TTC549 (cell line): ENCODE data around the gene CERS1.
"Not testable (repeated sequence)": the region's sequence is repeated elsewhere in the genome, so short reads cannot be mapped to it uniquely, and the experiment has no call there.

Source experiments
- FAIRE-seq: peaks from 2 replicates; lab custom pipeline; 2012; peaks lifted over from hg19 to GRCh38; lab: Jason Lieb, UNC

Gene CERS1

DNA sequence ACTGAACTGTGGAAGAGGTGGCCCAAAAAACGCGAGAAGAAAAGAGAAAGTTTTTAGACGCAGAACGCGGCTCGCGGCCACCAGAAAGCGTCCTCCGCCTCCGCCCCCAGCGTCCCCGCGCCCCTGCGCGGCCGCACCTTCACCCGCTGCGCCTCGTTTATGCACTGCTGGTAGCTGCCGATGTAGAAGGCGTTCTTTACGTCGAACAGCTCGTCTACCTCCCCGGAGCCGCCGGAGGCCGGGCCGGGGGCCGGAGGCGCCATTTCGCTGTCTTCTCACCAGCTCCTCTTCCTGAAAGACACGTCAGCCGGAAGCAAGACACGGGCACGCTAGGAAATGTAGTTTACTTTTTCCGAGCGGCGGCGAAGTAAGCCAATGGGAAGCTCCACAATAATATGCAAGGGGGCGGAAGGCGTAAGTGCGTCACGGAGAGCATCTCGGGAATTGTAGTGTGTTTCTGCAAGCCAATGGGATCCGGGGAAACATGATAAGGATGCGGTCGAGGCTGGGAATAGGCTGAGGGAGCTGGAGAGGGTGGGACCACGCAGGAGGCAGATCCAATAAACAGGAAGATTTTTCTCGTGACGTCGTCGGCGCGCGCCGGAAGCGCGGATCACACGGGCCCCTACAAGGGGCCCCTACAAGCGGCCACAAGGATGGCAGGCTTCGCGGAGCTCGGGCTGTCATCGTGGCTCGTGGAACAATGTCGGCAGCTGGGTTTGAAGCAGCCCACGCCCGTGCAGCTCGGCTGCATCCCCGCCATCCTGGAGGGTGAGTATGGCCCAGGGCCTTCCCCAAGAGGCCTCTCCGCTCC lies 23.3 kb upstream of the CERS1 start, which contains the start of the genes COPE and DDX49:
COPE (minus strand) TSS at position 302 of the 814 bp plus-strand sequence; CDS start at position 263, 39 bp downstream.
DDX49 (plus strand) TSS at position 630 of the 814 bp plus-strand sequence; CDS start at position 657, 27 bp downstream.
- peak; percentile 97 for FAIRE-seq

DNA sequence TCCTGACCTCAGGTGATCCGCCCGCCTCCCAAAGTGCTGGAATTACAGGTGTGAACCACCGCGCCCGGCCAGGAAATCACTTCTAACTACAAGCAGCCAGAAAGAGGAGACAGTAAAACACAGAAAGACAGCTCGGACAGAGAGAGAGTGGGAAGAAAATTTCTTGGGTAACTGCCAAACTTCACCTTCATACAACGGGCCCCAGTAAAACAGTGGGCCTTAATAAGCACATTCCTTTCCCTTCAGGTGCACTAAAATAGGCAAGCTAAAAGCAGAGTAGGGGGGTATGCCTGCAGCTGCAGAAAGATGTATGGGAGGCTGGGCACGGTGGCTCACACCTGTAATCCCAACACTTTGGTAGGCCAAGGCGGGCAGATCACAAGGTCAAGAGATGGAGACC lies 21.6 kb upstream of the CERS1 start:
- FAIRE-seq, result not testable (repeated sequence)

DNA sequence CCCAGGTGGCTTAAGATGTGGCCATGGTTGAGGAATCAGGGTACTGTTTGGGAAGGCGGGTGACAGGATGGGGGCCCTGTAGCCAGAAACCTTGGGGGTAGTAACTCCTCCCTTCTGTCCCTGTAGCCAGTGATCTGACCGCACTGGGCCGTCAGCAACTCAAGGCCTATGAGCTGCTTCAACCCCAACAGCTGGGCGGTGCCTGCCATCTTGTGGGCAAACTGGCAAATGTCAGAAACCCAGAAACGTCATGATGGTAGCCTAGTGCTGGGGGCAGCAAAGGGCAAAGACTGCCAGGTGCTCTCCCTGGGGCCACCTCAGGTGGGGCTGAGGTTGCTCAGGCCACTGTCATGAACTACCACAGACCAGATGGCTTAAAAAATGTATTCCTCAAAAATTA lies 19.7 kb upstream of the CERS1 start:
- no peak for FAIRE-seq

DNA sequence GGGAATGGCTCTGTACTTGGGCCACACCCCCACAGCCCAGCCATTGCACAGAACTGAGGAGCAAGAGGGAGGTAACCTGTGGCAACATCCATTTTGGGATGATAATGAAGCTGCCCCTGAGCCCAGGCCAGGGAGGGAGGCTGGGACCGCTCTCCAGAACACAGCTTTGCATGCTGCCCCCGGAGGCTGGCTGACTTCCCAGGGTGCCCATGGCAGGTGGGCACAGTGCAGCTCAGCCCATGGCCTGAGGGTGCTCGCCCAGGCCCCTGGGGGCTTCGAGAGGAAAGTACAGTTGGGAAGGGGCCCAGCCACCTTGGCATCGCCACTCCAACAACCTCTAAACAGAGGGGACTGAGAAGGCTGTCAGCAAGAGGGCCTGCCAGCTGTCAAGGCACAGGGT lies 17.5 kb upstream of the CERS1 start:
- FAIRE-seq, result no peak

DNA sequence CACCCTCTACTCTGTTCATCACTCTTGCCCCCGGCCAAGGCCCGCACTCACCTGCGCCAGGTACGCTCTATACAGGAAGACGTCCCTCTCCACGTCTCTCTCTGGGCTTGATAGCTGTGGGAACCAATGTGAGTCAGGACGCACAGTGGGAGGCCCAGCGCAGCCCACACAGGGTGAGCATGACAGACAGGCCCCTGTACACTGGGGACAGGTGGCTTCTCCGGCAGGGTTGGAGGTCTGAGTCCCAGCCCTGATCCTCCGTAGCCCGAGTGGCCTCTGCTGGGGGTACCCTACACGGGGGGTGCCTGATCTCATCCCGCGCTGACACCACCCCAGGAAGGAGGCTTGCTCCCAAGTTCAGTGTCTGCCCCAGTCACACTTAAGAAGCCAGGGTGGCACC lies 17.0 kb upstream of the CERS1 start:
- FAIRE-seq, result no peak

DNA sequence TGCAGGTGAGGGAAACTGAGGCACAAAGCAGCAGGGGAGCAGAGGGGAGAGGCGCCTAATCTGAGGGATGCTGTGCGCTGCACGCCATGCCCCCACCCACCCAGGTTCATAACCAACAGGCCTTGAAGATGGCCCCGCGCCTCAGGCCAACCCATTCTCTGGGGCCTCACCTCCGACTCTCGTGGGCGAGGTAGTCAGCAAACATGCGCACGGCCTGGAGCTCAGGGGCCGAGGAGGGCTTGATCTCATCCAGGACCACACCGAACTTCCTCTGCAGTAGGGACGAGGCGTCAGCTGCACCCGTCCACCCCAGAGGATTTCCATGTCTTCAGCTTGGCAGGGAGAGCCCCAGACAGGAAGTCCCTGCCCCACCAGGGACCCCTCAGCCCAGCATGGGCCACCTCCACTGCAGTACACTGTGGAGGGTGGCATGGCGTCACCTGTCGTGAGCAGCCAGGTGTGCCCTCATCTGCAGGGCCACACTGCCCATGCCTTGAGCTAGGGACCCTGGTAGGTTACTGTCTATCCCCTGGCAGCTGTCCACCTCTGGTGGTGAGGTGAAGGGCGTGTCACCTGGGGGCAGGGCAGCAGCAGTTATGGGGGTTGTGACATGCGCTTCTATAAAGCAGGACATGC lies 15.0 kb upstream of the CERS1 start:
- FAIRE-seq, result no peak

DNA sequence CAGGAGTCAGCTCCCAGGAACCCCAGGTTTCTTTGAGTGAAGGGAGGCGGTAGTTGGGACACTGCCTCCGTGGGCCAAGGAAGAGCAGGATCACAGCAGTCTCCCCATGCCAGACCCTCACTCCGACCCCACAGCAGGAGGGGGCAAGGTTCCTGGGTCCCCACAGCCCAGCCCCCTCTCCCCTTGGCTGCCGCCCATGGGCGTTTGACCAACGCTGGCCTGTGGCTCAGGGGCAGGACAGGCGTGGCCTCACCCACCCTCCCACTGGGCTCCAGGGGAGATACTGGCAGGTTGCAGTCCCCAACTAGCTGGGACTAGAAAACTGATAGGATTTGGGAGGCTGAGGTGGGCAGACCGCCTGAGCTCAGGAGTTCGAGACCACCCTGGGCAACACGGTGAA lies 14.1 kb upstream of the CERS1 start:
- FAIRE-seq, result no peak

DNA sequence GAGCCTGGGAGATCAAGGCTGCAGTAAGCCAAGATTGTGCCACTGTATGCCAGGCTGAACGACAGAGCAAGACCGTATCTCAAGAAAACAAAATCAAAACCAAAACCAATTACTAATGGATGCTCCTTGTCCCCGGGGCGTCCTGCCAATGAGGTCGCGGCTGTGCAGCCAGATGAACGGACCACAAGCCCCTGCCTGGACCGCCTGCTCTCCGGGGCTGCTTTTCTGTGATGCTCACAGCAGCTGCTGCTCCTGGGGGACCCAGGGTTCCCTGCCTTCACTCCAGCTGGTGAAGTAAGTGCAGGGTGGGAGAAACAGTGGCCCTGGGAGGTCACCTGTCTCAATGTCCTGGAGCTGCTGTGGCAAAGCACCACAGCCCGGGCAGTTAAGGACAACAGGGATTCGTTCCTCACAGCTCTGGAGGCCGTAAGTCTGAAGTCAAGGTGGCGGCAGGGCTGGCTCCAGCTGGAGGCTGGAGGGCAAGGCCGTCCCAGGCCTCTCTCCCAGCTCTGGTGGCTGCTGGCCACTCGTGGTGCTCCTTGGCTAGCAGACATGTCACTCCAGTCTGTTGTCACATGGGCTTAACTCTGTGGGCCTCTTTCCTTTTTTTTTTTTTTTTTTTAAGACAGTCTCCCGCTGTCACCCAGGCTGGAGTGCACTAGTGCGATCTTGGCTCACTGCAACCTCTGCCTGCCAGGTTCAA lies 13.1 kb upstream of the CERS1 start:
- no peak for FAIRE-seq

DNA sequence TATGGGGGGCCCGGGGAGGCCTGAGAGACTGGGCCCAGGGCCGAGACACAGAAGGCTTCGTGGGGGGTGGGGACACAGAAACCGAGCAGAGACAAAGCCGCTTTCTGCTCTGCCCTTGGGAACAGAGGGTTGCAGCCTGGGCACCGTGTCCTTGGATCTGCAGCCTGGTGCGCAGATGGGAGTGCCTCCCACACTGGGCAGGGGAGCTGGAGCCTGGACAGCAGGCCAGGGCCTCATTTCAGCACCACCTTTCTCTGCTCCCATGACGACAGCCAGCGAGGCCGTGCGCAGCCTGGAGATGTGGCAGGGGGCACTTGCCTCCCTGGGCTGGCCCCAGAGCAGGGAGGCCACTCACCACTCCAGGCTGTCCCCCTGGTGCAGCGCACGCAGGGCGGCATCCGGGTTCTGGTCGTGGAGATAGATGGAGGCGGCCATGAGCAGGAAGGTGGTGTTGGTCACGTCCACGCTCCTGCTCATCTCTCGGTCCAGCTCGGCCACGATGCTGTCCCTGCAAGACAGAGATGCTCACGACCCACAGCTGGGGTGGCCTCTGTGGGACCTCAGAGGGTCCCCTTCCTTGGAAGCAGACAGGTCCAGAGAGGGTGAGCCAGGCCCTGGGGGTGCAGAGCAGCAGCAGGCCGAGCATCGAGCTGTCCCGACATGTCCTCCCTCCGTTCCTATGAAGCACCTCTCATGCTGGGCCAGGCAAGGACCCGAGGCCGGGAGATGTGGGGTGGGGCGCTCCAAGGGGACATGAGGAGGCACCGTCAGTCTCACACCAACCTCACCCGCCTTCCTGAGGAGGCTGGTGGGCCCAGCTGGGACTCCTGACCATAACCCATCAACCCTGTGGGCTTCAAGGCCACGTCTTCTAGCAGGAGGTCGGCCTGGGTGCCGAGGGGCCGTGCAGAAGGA lies 10.9 kb upstream of the CERS1 start:
- FAIRE-seq, result no peak

DNA sequence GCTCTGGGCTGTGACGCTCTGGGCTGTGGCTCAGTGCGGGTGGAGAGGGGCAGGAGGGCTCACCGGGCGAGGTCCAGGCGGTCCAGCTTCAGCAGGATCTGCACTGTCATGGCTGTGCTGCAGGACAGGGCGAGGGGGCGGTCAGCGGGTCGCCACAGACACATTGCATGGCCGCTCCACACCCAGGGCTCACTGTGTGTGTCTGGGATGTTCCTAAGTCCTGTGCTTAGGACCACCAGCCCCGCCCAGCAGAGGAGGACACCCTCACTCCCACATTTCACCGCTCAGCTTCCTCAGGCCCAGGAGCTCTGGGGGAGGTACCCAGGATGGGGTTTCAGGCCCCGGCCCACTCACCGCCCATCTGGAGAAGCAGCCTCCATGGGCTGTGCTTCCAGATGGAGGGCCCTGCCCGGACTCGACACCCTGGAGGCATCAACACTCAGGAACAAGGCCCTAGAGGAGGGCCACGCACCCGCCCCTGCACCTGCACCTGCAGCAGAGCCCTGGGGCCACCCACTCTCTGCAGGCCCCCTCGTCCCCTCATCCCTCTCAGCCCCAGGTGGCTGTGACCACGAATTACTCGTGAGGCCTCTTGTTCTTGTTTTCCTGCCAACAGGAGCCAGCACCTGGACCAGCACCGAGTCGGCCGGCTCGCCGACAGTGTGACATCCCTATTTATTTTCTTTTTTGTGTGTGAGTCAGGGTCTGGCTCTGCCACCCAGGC lies 9.7 kb upstream of the CERS1 start:
- no peak for FAIRE-seq

DNA sequence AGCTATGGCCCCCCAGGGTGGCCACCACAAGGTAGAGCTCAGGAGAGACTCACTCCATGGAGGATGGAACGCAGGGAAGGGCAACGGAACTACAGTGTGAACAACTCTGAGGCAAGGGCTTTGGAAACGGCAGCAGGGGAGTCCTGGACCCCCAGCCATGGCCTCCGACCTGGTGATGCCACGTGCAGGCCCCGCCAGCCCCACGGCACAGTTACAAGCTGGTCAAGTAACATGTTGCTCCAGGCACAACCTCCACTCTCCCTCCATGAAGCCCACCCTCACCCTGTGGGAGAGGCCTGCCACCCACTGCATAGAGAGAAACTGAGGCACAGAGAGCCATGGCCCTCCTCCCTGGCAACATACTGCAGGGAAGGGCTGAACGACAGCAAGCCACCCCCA lies 9.1 kb upstream of the CERS1 start:
- no peak for FAIRE-seq

DNA sequence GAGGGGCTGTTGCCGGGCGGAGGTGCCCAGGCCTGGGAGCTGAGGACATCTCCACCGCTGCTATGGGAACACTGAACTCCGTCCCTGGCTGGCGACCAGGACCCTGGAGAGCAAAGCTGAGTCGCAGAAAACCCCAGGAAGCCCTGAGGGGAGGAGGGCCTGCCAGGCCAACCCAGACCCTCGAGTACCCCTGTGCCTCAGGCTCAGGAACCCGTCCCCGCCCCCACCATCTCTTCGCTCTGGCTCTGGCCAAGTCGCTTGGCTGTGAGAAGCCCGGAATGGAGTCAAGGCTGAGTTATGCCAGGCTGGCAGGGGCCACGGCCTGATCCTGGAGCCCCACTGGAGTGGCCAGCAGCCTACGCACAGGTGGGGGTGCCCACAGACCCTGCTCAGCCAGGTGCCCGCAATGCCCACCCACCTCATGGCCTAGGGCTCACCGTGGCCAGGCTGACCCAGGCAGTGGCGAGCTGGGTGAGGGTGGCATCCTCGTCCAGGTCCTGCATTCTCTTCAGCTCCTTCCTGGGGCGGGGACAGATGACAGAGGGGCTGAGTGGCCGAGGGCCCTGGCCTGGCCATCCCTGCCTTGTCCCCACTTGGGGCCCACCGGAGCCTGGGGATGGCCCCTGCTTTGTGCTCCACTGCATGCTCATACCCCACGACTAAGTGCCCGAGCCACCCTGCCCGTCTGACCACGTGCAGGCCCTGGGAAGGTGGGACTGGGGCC lies 8.5 kb upstream of the CERS1 start:
- no peak for FAIRE-seq

DNA sequence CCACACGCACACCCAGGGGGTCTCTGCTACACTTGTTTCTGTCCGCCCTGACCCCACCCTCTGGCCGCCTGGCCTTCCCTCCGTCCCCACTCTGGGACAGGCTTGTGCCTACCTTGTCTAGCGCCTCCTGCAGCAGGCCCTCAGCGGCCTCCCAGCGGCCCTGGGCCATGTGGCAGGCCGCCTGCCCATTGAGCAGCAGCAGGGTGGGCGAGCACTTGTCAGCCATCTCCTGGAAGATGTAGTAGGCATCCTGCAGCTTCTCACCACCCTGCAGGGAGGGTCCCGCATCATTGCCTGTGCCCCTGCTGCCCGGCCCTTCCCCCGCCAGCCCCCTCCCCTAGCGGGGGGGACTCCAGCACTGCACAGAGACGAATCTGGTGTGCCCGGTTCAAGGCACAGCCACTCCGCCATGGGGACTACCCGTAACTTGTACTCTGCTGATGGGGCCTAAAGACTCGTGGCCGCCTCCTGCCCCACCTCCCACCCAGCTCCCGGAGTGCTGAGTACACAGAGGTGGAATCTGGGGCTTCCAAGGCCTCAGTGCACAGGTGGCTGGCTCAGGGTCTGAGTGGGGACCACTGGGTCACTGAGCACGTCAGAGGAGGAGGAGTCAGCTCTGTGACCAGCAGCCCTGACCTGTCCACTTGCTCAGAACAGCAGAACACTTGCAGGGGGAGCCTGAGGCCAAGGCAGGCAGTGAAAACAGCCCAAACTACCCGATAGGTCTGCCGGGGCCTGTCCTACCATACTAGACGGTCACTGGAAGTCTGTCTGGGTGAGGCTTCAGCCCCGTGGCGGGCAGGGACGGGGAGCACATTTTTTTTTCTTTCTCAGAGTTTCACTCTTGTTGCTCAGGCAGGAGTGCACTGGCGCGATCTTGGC lies 7.4 kb upstream of the CERS1 start:
- FAIRE-seq, result no peak

DNA sequence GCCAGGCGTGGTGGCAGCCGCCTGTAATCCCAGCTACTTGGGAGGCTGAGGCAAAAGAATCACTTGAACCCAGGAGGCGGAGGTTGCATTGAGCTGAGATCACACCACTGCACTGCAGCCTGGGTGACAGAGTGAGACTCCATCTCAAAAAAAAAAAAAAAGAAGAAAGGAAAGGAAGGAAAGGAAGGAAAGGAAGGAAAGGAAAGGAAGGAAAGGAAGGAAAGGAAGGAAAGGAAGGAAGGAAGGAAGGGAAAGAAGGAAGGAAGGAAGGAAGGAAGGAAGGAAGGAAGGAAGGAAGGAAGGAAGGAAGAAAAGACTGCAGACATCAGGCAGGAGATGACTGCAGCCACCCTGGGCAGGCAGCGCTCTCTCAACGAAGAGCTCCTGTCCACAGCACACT lies 6.6 kb upstream of the CERS1 start:
- not testable (repeated sequence) for FAIRE-seq

DNA sequence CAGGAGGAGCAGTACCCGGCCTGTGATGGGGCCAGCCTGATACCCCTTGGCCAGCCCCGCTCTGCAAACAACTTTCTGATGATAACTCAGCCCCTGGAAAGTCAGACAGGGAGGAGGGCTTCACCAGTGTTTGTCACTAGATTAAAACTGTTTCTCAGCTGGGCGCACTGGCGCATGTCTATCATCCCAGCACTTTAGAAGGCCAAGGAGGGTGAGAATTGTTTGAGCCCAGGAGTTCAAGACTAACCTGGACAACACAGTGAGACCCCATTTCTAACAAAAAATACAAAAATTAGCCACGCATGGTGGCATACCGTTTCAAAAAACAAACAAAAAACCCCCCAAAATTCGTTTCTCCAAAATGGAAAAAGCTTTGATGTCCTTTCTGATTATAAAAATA lies 5.5 kb upstream of the CERS1 start:
- FAIRE-seq, result no peak

DNA sequence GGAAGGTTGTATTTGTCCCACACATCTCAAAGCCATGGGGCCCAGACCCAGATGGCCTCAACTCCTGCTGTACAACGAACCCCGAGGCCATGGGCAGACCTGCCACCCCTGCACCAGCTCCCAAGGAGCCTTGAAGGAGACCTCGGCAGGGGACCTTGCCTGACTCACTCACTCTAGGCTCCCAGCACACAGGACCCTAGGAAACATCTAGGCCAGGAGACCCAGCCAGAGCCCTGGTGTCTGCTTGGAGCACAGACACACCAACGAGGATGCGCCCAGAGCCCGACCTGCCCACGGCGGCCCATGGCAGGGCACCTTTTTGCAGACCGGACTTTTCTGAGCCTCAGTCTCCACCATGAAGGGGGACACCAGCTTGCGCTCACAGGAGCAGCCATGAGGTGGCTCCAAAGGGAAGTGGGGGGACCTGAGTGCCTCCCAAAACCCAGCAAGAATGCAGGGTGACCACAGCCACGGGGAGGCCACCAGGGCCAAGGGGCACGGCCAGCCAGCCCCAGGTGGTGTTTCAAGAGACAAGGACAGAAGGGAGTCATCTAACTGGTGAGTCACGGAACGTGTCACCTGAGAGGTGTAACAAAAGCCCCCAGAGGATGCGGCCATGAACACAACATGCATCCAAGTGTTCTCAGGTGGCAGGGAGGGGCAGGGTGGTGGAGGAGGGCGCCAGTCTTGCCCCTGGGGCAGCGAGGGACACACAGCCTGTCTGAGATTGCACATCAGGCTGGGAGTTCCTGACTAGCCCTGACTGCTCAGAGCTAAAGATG lies 4.9 kb upstream of the CERS1 start:
- no peak for FAIRE-seq

DNA sequence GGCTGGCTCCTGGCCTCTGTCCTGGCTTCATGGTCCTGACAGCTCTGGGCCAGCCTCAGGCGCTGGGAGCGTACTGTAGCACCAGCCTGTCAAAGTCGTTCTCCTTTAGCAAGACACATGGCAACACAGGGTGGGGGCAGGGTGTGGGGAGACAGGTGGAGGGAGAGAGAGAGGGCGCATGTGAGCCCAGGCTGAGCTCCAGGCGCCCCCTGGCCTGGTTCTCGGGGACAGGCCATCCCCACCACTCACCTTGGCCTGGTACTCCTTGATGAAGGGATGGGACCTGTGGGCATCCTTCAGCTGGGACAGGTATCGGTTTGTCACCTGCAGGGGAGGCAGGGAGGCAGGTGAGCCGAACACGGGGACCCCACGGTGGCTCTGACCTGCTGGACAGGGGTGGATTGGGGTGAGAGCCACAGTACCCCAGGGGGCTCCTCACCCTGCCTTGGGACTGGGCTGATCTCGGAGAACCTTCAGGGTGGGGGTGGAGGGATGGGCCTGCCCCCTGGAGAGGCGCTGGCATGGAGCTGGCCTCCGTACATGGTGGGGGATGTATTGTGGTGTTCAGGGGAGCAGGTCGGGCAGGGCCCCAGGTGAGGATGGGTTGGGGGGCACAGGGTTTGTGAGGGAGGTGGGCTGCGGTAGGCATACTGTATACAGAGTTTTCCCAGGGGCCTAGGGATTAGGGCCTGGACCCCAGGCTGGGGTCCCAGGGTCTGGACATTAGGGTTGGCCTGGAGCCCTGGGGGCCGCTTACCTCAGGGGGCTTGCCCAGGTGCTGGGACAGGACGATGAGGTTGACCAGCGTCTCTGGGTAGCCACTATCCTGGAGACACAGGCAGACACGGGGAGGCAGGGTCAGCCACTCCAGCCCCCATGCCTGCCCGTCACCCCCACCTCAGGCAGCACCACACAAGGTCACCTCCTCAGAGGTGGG lies 3.9 kb upstream of the CERS1 start:
- FAIRE-seq, result no peak
